Endothelial cell of umbilical vein (primary cell): ENCODE measurements around the gene PSTPIP1. TPM values are rescaled to one million over a fixed set of nuclear protein-coding genes. Genes with fewer than 3 reads are reported as not detected.
A peak's percentile ranks its signal among the peaks of the same experiment; 100 is the strongest.

Experiments used
- BruUV-seq: library from RNA; stranded (reverse); fragments of 400-500 nt; replicated peaks from 2 replicates; lab custom pipeline; 2021; lab: Mats Ljungman, UMichigan
- CTCF ChIA-PET: fragments of 300-600, 350-600 bp; sonication (Branson Sonifier 250); formaldehyde crosslinking; loops from one replicate; lab custom pipeline; 2021; ENCODE audit warnings: antibody characterized with exemption, inconsistent platforms; lab: Charles Lee
- POLR2A ChIA-PET: fragments of 300-600, 350-600 bp; sonication (Branson Sonifier 250); formaldehyde crosslinking; loops from one replicate; lab custom pipeline; 2021; ENCODE audit warnings: antibody characterized with exemption, inconsistent platforms; lab: Charles Lee
- DNase-seq: peaks from one replicate; pipeline ENCODE4 v3.0.0-alpha.2; 2011; ENCODE audit warnings: low read depth, low spot score
- FAIRE-seq: peaks from 2 replicates; lab custom pipeline; 2011; peaks lifted over from hg19 to GRCh38; lab: Jason Lieb, UNC
- H2AFZ ChIP-seq: 2 replicates; pipeline ENCODE4 v1.6.0; 2012; ENCODE audit warnings: low read depth, low read length, control low read depth, inconsistent platforms
- H3K27ac ChIP-seq: 2 replicates; pipeline ENCODE4 v1.5.1; 2011; ENCODE audit warnings: low read depth, mild to moderate bottlenecking, control low read depth, low read length, moderate library complexity; ENCODE audit not compliant: insufficient read depth
- H3K27me3 ChIP-seq, 2 experiments: 2 replicates each; pipeline versions ENCODE4 v1.6.0 to v1.6.1; 2011; ENCODE audit warnings: low read length in 2 of 2, mixed read lengths in 1 of 2; ENCODE audit not compliant: control insufficient read depth in 2 of 2, insufficient read depth in 2 of 2
- H3K36me3 ChIP-seq, 2 experiments: 2 replicates in 1 of 2; 3 replicates in 1 of 2; pipeline ENCODE4 v1.5.1; 2011; ENCODE audit warnings: low read length in 2 of 2, mild to moderate bottlenecking in 1 of 2, moderate library complexity in 1 of 2; ENCODE audit not compliant: control insufficient read depth in 2 of 2, insufficient read depth in 2 of 2; ENCODE audit errors: extremely low read depth in 1 of 2
- H3K4me1 ChIP-seq: 3 replicates; pipeline ENCODE4 v1.5.1; 2011; ENCODE audit warnings: mild to moderate bottlenecking, low read length; ENCODE audit not compliant: control insufficient read depth, insufficient read depth; ENCODE audit errors: extremely low read depth
- H3K4me2 ChIP-seq: 2 replicates; pipeline ENCODE4 v1.6.1; 2011; ENCODE audit warnings: low read length, control low read depth, mixed read lengths; ENCODE audit not compliant: insufficient read depth
- H3K4me3 ChIP-seq, 3 experiments: fragments of 200-600 bp in 1 of 3; sonication (generic), shearing (Covaris generic) in 1 of 3; replicated peaks in 1 of 3; 2 replicates each; pipeline ENCODE4 v1.5.1; 2011 to 2016; ENCODE audit warnings: control low read depth in 3 of 3, low read length in 3 of 3, mild to moderate bottlenecking in 2 of 3, inconsistent platforms in 1 of 3, low read depth in 1 of 3, moderate library complexity in 1 of 3; ENCODE audit not compliant: insufficient read depth in 1 of 3
- H3K79me2 ChIP-seq: 2 replicates; pipeline ENCODE4 v1.6.0; 2012; ENCODE audit warnings: low read length, inconsistent platforms; ENCODE audit not compliant: control insufficient read depth, insufficient read depth
- H3K9ac ChIP-seq: replicated peaks from 2 replicates; pipeline ENCODE3; 2011; ENCODE audit warnings: low read length, control low read depth; ENCODE audit not compliant: insufficient read depth; ENCODE audit errors: extremely low read depth
- H3K9me1 ChIP-seq: replicated peaks from 3 replicates; pipeline ENCODE4 v1.6.0; 2011; ENCODE audit warnings: mild to moderate bottlenecking, low read length; ENCODE audit not compliant: control insufficient read depth, insufficient read depth; ENCODE audit errors: extremely low read depth
- H3K9me3 ChIP-seq: replicated peaks from 2 replicates; pipeline ENCODE4 v1.5.1; 2012; ENCODE audit warnings: low read length, inconsistent platforms; ENCODE audit not compliant: control insufficient read depth, insufficient read depth
- H4K20me1 ChIP-seq: replicated peaks from 2 replicates; pipeline ENCODE3; 2011; ENCODE audit warnings: mild to moderate bottlenecking, low read length; ENCODE audit not compliant: control insufficient read depth, insufficient read depth; ENCODE audit errors: extremely low read depth
- CTCF ChIP-seq, 2 donors: IDR thresholded peaks; 1 replicate in 1 of 2; 2 replicates in 1 of 2; pipeline ENCODE4 v1.5.1; 2011; ENCODE audit warnings: low read length in 2 of 2, mild to moderate bottlenecking in 2 of 2, moderate library complexity in 2 of 2, control low read depth in 1 of 2, inconsistent platforms in 1 of 2, low read depth in 1 of 2; ENCODE audit not compliant: insufficient read depth in 1 of 2; ENCODE audit errors: extremely low read depth in 1 of 2
- EZH2 ChIP-seq: IDR thresholded peaks from 2 replicates; pipeline ENCODE4 v1.6.1; 2012; ENCODE audit warnings: borderline replicate concordance, low read depth, mild to moderate bottlenecking, moderate library complexity, low read length, inconsistent platforms; ENCODE audit not compliant: severe bottlenecking
- POLR2A ChIP-seq: IDR thresholded peaks from 2 replicates; pipeline ENCODE4 v1.6.1; 2012; ENCODE audit warnings: low read depth, mild to moderate bottlenecking, control low read depth, low read length
- dilution Hi-C: fragments of 300-500 bp; cut with MboI; formaldehyde crosslinking; loops from one replicate; pipeline ENCODE4 v1.15.0; 2019; ENCODE audit warnings: low sequenced_read_pairs; ENCODE audit not compliant: extremely low pct_ligation_motif_present
- intact Hi-C: fragments of 100-400 bp; cut with micrococcal nuclease; formaldehyde crosslinking; loops from one replicate; pipeline ENCODE4 v1.10.0; 2022
- polyA plus RNA-seq, 4 experiments: library from polyadenylated mRNA; depleted of rRNA in 3 of 4; stranded (reverse) in 3 of 4; unstranded in 1 of 4; fragments of >200 nt; gene quantifications; 2 replicates each; pipeline versions ENCODE4 v1.2.1 to v1.2.3, GENCODE V29; 2011 to 2012; ENCODE audit warnings: missing spikeins in 1 of 4
- total RNA-seq: library from RNA; stranded (reverse); gene quantifications from 2 replicates; pipeline ENCODE4 v1.2.3, GENCODE V29; 2021

The PSTPIP1 gene
- total and polyA plus RNA-seq, 2 donors (not counting 3 experiments of a cell fraction or from before 2014, with no cell fraction given): not detected

- no peak for TF ChIP-seq POLR2A
- TF ChIP-seq EZH2: no peak
- peak; percentile 91 for TF ChIP-seq CTCF (IDR thresholded peaks at IDR 0.05; ENCODE audit: extremely low read depth in 1 of 2, insufficient read depth in 1 of 2, low read depth in 1 of 2, low read length in 2 of 2)
- Histone ChIP-seq H3K27me3 (no peaks in the 10 kb centered on the region), H3K4me2 (no peak overlapping the region), H3K4me3 (no peak overlapping the region), H3K9me1 (no peaks in the 10 kb centered on the region), H3K79me2 (no peaks in the 10 kb centered on the region), H3K9me3 (no peaks in the 10 kb centered on the region), H3K4me1 (peaks cover 11% of the 10 kb centered on the region), H3K9ac (no peak overlapping the region), H2AFZ (no peak overlapping the region), H4K20me1 (no peaks in the 10 kb centered on the region), H3K36me3 (no peaks in the 10 kb centered on the region), H3K27ac (no peak overlapping the region)
- FAIRE-seq (peak; percentile 84), DNase-seq (peak; percentile 40)
- CTCF ChIA-PET: interaction anchor here (0.6 to 4.3 kb wide), 19 partner anchors 9 to 797 kb away, joined by 3 to 45 read pairs (median 4); no protein-coding TSS in a partner anchor
- BruUV-seq: no TSS peak
- dilution Hi-C loops (no loop called here), intact Hi-C loops (loop anchor here (1.0 to 5.0 kb wide), 7 partner anchors 51 to 832 kb away; no protein-coding TSS in a partner anchor)
- POLR2A ChIA-PET: no interaction called here
These were observed 29.6 kb downstream of the PSTPIP1 start for GRCh38 chr15:77024273-77025082.
